ENCODE measurements around the gene XCR1.

Gene XCR1

GRCh38 chr3:46036191-46036590 is 8.9 kb upstream of the XCR1 start:
- Histone ChIP-seq H3K9me3 (ENCODE audit: insufficient read depth, low read depth, low read length) (peaks cover 7% of the 10 kb centered on the region), H4K91ac (ENCODE audit: low read depth, low read length) (no peak overlapping the region), H3K36me3 (ENCODE audit: control insufficient read depth in 1 of 2, insufficient read depth in 2 of 2, low read length in 2 of 2) (no peaks in the 10 kb centered on the region), H2AK5ac (ENCODE audit: low read length) (no peak overlapping the region), H2BK12ac (ENCODE audit: low read length) (no peak overlapping the region), H3K27me3 (ENCODE audit: insufficient read depth, low read length) (no peaks in the 10 kb centered on the region), H3K79me2 (ENCODE audit: control insufficient read depth, insufficient read depth, low read length, poor library complexity) (no peaks in the 10 kb centered on the region), H3K27ac (ENCODE audit: low read depth, low read length) (no peak overlapping the region), H3K4ac (ENCODE audit: low read depth, low read length) (no peak overlapping the region), H2BK5ac (ENCODE audit: low read depth, low read length, poor library complexity) (no peak overlapping the region), H3K14ac (ENCODE audit: low read length) (no peak overlapping the region), H3K9ac (ENCODE audit: low read length) (no peak overlapping the region), H3K4me1 (ENCODE audit: control insufficient read depth in 1 of 2, insufficient read depth in 2 of 2, low read length in 2 of 2) (no peaks in the 10 kb centered on the region), H3K4me2 (ENCODE audit: low read length) (no peak overlapping the region), H3K4me3 (ENCODE audit: low read depth, low read length) (no peak overlapping the region), H3K79me1 (ENCODE audit: low read length) (no peaks in the 10 kb centered on the region), H2AFZ (ENCODE audit: insufficient read depth, low read length, poor library complexity) (no peak overlapping the region), H2BK120ac (ENCODE audit: insufficient read depth, low read length, poor library complexity) (no peak overlapping the region), H3K18ac (ENCODE audit: low read length) (no peak overlapping the region), H4K12ac (ENCODE audit: low read depth, low read length) (no peak overlapping the region), H4K8ac (ENCODE audit: low read depth, low read length) (no peak overlapping the region), H3K23ac (ENCODE audit: low read length) (no peak overlapping the region)
- DNase-seq, result no peak
- no CpG with 5 or more reads among the region's 1 CpG for WGBS (ENCODE audit: extremely low coverage, insufficient coverage, insufficient read length)

GRCh38 chr3:46031747-46032146 is 4.5 kb upstream of the XCR1 start:
- Histone ChIP-seq H3K14ac (ENCODE audit: low read length) (no peak overlapping the region), H3K4me1 (ENCODE audit: control insufficient read depth in 1 of 2, insufficient read depth in 2 of 2, low read length in 2 of 2) (peaks cover 3 to 5% of the 10 kb centered on the region in 2 experiments), H3K18ac (ENCODE audit: low read length) (no peak overlapping the region), H2BK120ac (ENCODE audit: insufficient read depth, low read length, poor library complexity) (no peak overlapping the region), H4K8ac (ENCODE audit: low read depth, low read length) (no peak overlapping the region), H3K27me3 (ENCODE audit: insufficient read depth, low read length) (no peaks in the 10 kb centered on the region), H4K91ac (ENCODE audit: low read depth, low read length) (no peak overlapping the region), H3K9me3 (ENCODE audit: insufficient read depth, low read depth, low read length) (peaks cover 13% of the 10 kb centered on the region), H3K27ac (ENCODE audit: low read depth, low read length) (no peak overlapping the region), H3K4me2 (ENCODE audit: low read length) (no peak overlapping the region), H4K12ac (ENCODE audit: low read depth, low read length) (no peak overlapping the region), H2AK5ac (ENCODE audit: low read length) (no peak overlapping the region), H3K9ac (ENCODE audit: low read length) (no peak overlapping the region), H2BK12ac (ENCODE audit: low read length) (no peak overlapping the region), H3K4ac (ENCODE audit: low read depth, low read length) (no peak overlapping the region), H3K4me3 (ENCODE audit: low read depth, low read length) (no peak overlapping the region), H3K36me3 (ENCODE audit: control insufficient read depth in 1 of 2, insufficient read depth in 2 of 2, low read length in 2 of 2) (no peaks in the 10 kb centered on the region), H3K79me1 (ENCODE audit: low read length) (no peaks in the 10 kb centered on the region), H2BK5ac (ENCODE audit: low read depth, low read length, poor library complexity) (no peak overlapping the region), H3K23ac (ENCODE audit: low read length) (no peak overlapping the region), H2AFZ (ENCODE audit: insufficient read depth, low read length, poor library complexity) (no peak overlapping the region), H3K79me2 (ENCODE audit: control insufficient read depth, insufficient read depth, low read length, poor library complexity) (no peaks in the 10 kb centered on the region)
- WGBS (ENCODE audit: extremely low coverage, insufficient coverage, insufficient read length), result no CpG with 5 or more reads among the region's 2 CpGs
- no peak for DNase-seq

GRCh38 chr3:46031269-46031668 is 4.0 kb upstream of the XCR1 start:
- H3K9me3 ChIP-seq (ENCODE audit: insufficient read depth, low read depth, low read length), result peaks cover 13% of the 10 kb centered on the region
- no peak overlapping the region for H3K4me2 ChIP-seq (ENCODE audit: low read length)
- no peaks in the 10 kb centered on the region for H3K36me3 ChIP-seq (ENCODE audit: control insufficient read depth in 1 of 2, insufficient read depth in 2 of 2, low read length in 2 of 2)
- H3K9ac ChIP-seq (ENCODE audit: low read length), result no peak overlapping the region
- H4K8ac ChIP-seq (ENCODE audit: low read depth, low read length), result no peak overlapping the region
- no peak overlapping the region for H2AK5ac ChIP-seq (ENCODE audit: low read length)
- H3K4me1 ChIP-seq (ENCODE audit: control insufficient read depth in 1 of 2, insufficient read depth in 2 of 2, low read length in 2 of 2), result peaks cover 3 to 5% of the 10 kb centered on the region in 2 experiments
- no peak overlapping the region for H2BK120ac ChIP-seq (ENCODE audit: insufficient read depth, low read length, poor library complexity)
- H3K79me1 ChIP-seq (ENCODE audit: low read length), result no peaks in the 10 kb centered on the region
- H3K14ac ChIP-seq (ENCODE audit: low read length), result no peak overlapping the region
- no peak overlapping the region for H2BK12ac ChIP-seq (ENCODE audit: low read length)
- H3K27me3 ChIP-seq (ENCODE audit: insufficient read depth, low read length), result no peaks in the 10 kb centered on the region
- no peaks in the 10 kb centered on the region for H3K79me2 ChIP-seq (ENCODE audit: control insufficient read depth, insufficient read depth, low read length, poor library complexity)
- no peak overlapping the region for H2AFZ ChIP-seq (ENCODE audit: insufficient read depth, low read length, poor library complexity)
- H3K27ac ChIP-seq (ENCODE audit: low read depth, low read length), result no peak overlapping the region
- no peak overlapping the region for H3K4ac ChIP-seq (ENCODE audit: low read depth, low read length)
- no peak overlapping the region for H3K4me3 ChIP-seq (ENCODE audit: low read depth, low read length)
- no CpG with 5 or more reads among the region's 4 CpGs for WGBS (ENCODE audit: extremely low coverage, insufficient coverage, insufficient read length)
- no peak overlapping the region for H4K12ac ChIP-seq (ENCODE audit: low read depth, low read length)
- no peak overlapping the region for H3K18ac ChIP-seq (ENCODE audit: low read length)
- H3K23ac ChIP-seq (ENCODE audit: low read length), result no peak overlapping the region
- no peak for DNase-seq
- no peak overlapping the region for H2BK5ac ChIP-seq (ENCODE audit: low read depth, low read length, poor library complexity)
- no peak overlapping the region for H4K91ac ChIP-seq (ENCODE audit: low read depth, low read length)

GRCh38 chr3:46030626-46031025 is 3.3 kb upstream of the XCR1 start:
- Histone ChIP-seq H3K4ac (ENCODE audit: low read depth, low read length) (no peak overlapping the region), H3K4me1 (ENCODE audit: control insufficient read depth in 1 of 2, insufficient read depth in 2 of 2, low read length in 2 of 2) (peaks cover 3 to 5% of the 10 kb centered on the region in 2 experiments), H3K18ac (ENCODE audit: low read length) (no peak overlapping the region), H3K27me3 (ENCODE audit: insufficient read depth, low read length) (no peaks in the 10 kb centered on the region), H3K9ac (ENCODE audit: low read length) (no peak overlapping the region), H3K4me3 (ENCODE audit: low read depth, low read length) (no peak overlapping the region), H3K27ac (ENCODE audit: low read depth, low read length) (no peak overlapping the region), H3K4me2 (ENCODE audit: low read length) (no peak overlapping the region), H2BK120ac (ENCODE audit: insufficient read depth, low read length, poor library complexity) (no peak overlapping the region), H3K23ac (ENCODE audit: low read length) (no peak overlapping the region), H3K79me1 (ENCODE audit: low read length) (no peaks in the 10 kb centered on the region), H2BK12ac (ENCODE audit: low read length) (no peak overlapping the region), H3K14ac (ENCODE audit: low read length) (no peak overlapping the region), H3K36me3 (ENCODE audit: control insufficient read depth in 1 of 2, insufficient read depth in 2 of 2, low read length in 2 of 2) (no peaks in the 10 kb centered on the region), H3K9me3 (ENCODE audit: insufficient read depth, low read depth, low read length) (peaks cover 13% of the 10 kb centered on the region), H4K8ac (ENCODE audit: low read depth, low read length) (no peak overlapping the region), H3K79me2 (ENCODE audit: control insufficient read depth, insufficient read depth, low read length, poor library complexity) (no peaks in the 10 kb centered on the region), H4K12ac (ENCODE audit: low read depth, low read length) (no peak overlapping the region), H4K91ac (ENCODE audit: low read depth, low read length) (no peak overlapping the region), H2AFZ (ENCODE audit: insufficient read depth, low read length, poor library complexity) (no peak overlapping the region), H2AK5ac (ENCODE audit: low read length) (no peak overlapping the region), H2BK5ac (ENCODE audit: low read depth, low read length, poor library complexity) (no peak overlapping the region)
- no peak for DNase-seq
- no CpG with 5 or more reads among the region's 6 CpGs for WGBS (ENCODE audit: extremely low coverage, insufficient coverage, insufficient read length)
